GM12891 (cell line): Measurements from ENCODE around the gene OSCAR.

ENCODE experiments used
- DNase-seq: peaks from one replicate; pipeline ENCODE4 v3.0.0; 2011; ENCODE audit warnings: low spot score; ENCODE audit not compliant: insufficient read length
- FAIRE-seq: peaks from 2 replicates; lab custom pipeline; 2011; peaks lifted over from hg19 to GRCh38; lab: Jason Lieb, UNC
- PAX5 ChIP-seq: IDR thresholded peaks from 2 replicates; pipeline ENCODE4 v1.6.1; 2011; ENCODE audit warnings: low read length, moderate library complexity, mild to moderate bottlenecking; ENCODE audit not compliant: insufficient read depth, severe bottlenecking
- POLR2A ChIP-seq: IDR thresholded peaks from 2 replicates; pipeline ENCODE4 v1.6.1; 2011; ENCODE audit warnings: low read depth, low read length, control low read depth
- POLR2AphosphoS5 ChIP-seq: IDR thresholded peaks from 2 replicates; pipeline ENCODE4 v1.6.1; 2011; ENCODE audit warnings: low read depth, low read length, control low read depth
- POU2F2 ChIP-seq: IDR thresholded peaks from 2 replicates; pipeline ENCODE4 v1.6.1; 2011; ENCODE audit warnings: low read depth, mild to moderate bottlenecking, control low read depth, low read length, moderate library complexity
- SPI1 ChIP-seq: IDR thresholded peaks from 2 replicates; pipeline ENCODE4 v1.6.1; 2011; ENCODE audit warnings: low read depth, low read length, control low read depth
- TAF1 ChIP-seq: IDR thresholded peaks from 2 replicates; pipeline ENCODE4 v1.6.1; 2011; ENCODE audit warnings: low read depth, low read length, control low read depth

Gene OSCAR

GRCh38 chr19:54062643-54063042 lies 38.0 kb downstream of the OSCAR start:
- DNase-seq (no peak), FAIRE-seq (no peak)
- TF ChIP-seq TAF1 (no peak), POLR2AphosphoS5 (no peak), PAX5 (no peak), POLR2A (no peak), POU2F2 (no peak), SPI1 (no peak)

DNA sequence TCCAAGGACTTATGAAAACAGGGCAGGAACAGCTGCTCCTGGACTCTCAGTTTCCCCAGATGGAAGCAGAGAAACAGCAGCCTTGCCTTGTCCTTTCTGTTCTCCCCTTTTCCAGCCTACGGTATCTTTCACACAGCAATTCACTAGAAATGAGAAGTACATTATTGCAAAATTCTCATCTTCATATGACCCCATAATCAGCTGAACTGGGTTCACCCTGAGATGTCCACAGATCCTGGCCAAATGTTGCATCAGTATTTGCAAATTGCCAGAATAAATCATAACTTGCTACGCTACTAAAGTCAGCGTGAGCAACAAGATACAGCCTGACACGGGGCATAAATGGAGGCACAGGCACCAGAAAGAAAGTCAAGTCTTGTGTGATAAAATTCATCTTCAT lies 53.0 kb downstream of the OSCAR start:
- TF ChIP-seq POU2F2: no peak
- FAIRE-seq (no peak), DNase-seq (no peak)

DNA sequence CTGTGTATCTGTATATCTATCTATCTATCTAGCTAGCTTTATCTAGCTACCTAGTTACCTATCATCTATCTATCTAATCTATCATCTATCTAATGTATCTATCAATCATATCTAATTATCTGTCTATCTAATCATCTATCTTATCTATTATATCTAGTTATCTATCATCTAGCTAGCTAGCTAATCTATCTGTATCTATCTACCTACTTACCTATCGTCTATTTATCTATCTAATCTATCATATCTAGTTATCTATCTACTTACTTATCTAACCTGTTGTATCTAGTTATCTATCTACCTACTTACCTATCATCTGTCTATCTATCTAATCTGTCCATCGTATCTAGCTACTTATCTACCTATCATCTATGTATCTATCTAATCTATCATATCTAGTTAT lies 54.8 kb downstream of the OSCAR start:
- FAIRE-seq: no peak
- DNase-seq: no peak
- TF ChIP-seq SPI1 (no peak), POLR2AphosphoS5 (no peak), PAX5 (no peak), POLR2A (no peak), TAF1 (no peak), POU2F2 (no peak)
